Measurements from ENCODE around the gene MAGEA10. TPM values are rescaled to one million over a fixed set of nuclear protein-coding genes. Genes with fewer than 3 reads are reported as not detected.

MAGEA10 gene
- total and polyA plus RNA-seq, 2 of the 8 experiments (the other 6 are each of a cell fraction or from before 2014, with no cell fraction given) = not detected

GRCh38 chrX:152108527-152108926 is 29.9 kb downstream of the MAGEA10 start:
- Histone ChIP-seq H3K9me3 (ENCODE audit: insufficient read depth in 2 of 2, low read depth in 1 of 2, low read length in 1 of 2) (no peaks in the 10 kb centered on the region), H3K27me3 (replicated peaks in 1 of 4; ENCODE audit: control insufficient read depth in 3 of 4, extremely low read depth in 1 of 4, insufficient read depth in 3 of 4, low read length in 3 of 4) (no peaks in the 10 kb centered on the region), H2BK20ac (ENCODE audit: low read length) (no peak overlapping the region), H3K4me3 (ENCODE audit: extremely low read depth in 1 of 4, insufficient read depth in 2 of 4, low read depth in 3 of 4, low read length in 4 of 4) (no peak overlapping the region), H2BK5ac (ENCODE audit: low read depth, low read length) (no peak overlapping the region), H3K27ac (ENCODE audit: low read depth, low read length) (no peak overlapping the region), H3K36me3 (ENCODE audit: control insufficient read depth in 2 of 4, insufficient read depth in 4 of 4, low read length in 3 of 4) (no peaks in the 10 kb centered on the region), H3K79me1 (ENCODE audit: low read depth, low read length) (no peaks in the 10 kb centered on the region), H3K18ac (ENCODE audit: extremely low read depth, low read length) (no peak overlapping the region), H3K4me1 (replicated peaks in 1 of 4; ENCODE audit: control insufficient read depth in 3 of 4, insufficient read depth in 4 of 4, low read length in 3 of 4) (no peaks in the 10 kb centered on the region), H2AFZ (ENCODE audit: low read length) (no peak overlapping the region), H3K9ac (replicated peaks in 1 of 4; ENCODE audit: extremely low read depth in 1 of 4, low read depth in 3 of 4, low read length in 3 of 4) (no peak overlapping the region), H2BK15ac (ENCODE audit: low read length) (no peak overlapping the region), H4K5ac (ENCODE audit: insufficient read length, low read depth, low read length) (no peak overlapping the region), H3K14ac (ENCODE audit: insufficient read length) (no peak overlapping the region), H3K4me2 (ENCODE audit: insufficient read depth in 1 of 2, low read depth in 2 of 2, low read length in 2 of 2) (no peak overlapping the region), H4K91ac (replicated peaks; ENCODE audit: insufficient read length, low read length) (no peak overlapping the region), H2BK12ac (ENCODE audit: low read depth, low read length) (no peak overlapping the region), H3K23me2 (ENCODE audit: low read depth, low read length) (no peaks in the 10 kb centered on the region), H3K56ac (replicated peaks; ENCODE audit: insufficient read length, low read depth, low read length) (no peak overlapping the region), H3K4ac (replicated peaks; ENCODE audit: insufficient read length, low read depth, low read length) (no peak overlapping the region), H2AK5ac (ENCODE audit: low read depth, low read length) (no peak overlapping the region), H4K8ac (ENCODE audit: extremely low read depth, insufficient read depth, low read length) (no peak overlapping the region), H4K20me1 (replicated peaks in 1 of 2; ENCODE audit: control insufficient read depth in 1 of 2, insufficient read depth in 2 of 2, low read length in 2 of 2) (no peaks in the 10 kb centered on the region), H3K23ac (ENCODE audit: insufficient read length) (no peak overlapping the region), H3K79me2 (ENCODE audit: control insufficient read depth in 1 of 2, insufficient read depth in 2 of 2, low read length in 2 of 2) (no peaks in the 10 kb centered on the region), H2BK120ac (replicated peaks; ENCODE audit: low read depth, low read length) (no peak overlapping the region)
- TF ChIP-seq ATF3 (IDR thresholded peaks at IDR 0.05; ENCODE audit: insufficient read depth, low read depth, low read length) (no peak), SAP30 (IDR thresholded peaks at IDR 0.05; ENCODE audit: insufficient read depth, insufficient replicate concordance, low read length) (no peak), EGR1 (IDR thresholded peaks at IDR 0.05; ENCODE audit: borderline replicate concordance, low read depth, low read length) (no peak), CHD2 (IDR thresholded peaks at IDR 0.05; ENCODE audit: low read length) (no peak), POLR2AphosphoS5 (IDR thresholded peaks at IDR 0.05; ENCODE audit: low read depth, low read length) (no peak), JUND (IDR thresholded peaks at IDR 0.05; ENCODE audit: low read length) (no peak)
- CTCF ChIA-PET (ENCODE audit: partially characterized antibody) = no interaction called here
- WGBS, 2 experiments (ENCODE audit: extremely low coverage in 1 of 2, insufficient coverage in 1 of 2, insufficient read length in 1 of 2, insufficient replicate concordance in 2 of 2, low coverage in 1 of 2, low lambda C conversion rate in 2 of 2, missing lambda C conversion rate in 1 of 2) = 100% methylated on average over 5 of the region's 5 CpGs; no CpG with 5 or more reads in 1 of the 2 experiments
- POLR2A ChIA-PET (ENCODE audit: partially characterized antibody) = no interaction called here
- no peak for DNase-seq (ENCODE audit: low read depth in 1 of 2, low spot score in 2 of 2)
- no peak for FAIRE-seq

All from H1 (cell line).